Neural crest cell (in vitro differentiated cells): ENCODE measurements around the gene OR1F1. TPM values are rescaled to one million over a fixed set of nuclear protein-coding genes. Genes with fewer than 3 reads are reported as not detected.
A peak's percentile ranks its signal among the peaks of the same experiment; 100 is the strongest.

Source experiments
- DNase-seq: peaks from one replicate; pipeline ENCODE4 v3.0.0; 2021; ENCODE audit warnings: low read depth, mixed read lengths, low spot score
- H3K27ac Mint-ChIP-seq: one replicate; pipeline ENCODE4 v1.8.0; 2021; ENCODE audit warnings: mild to moderate bottlenecking, mixed read lengths; ENCODE audit not compliant: unreplicated experiment
- H3K27me3 Mint-ChIP-seq: 2 replicates; pipeline ENCODE4 v1.8.0; 2021; ENCODE audit warnings: low read depth, mild to moderate bottlenecking, mixed read lengths
- H3K36me3 Mint-ChIP-seq: 2 replicates; pipeline ENCODE4 v1.8.0; 2021; ENCODE audit warnings: low read depth, mild to moderate bottlenecking, mixed read lengths
- H3K4me1 Mint-ChIP-seq: 2 replicates; pipeline ENCODE4 v1.8.0; 2021; ENCODE audit warnings: mixed read lengths
- H3K4me3 Mint-ChIP-seq: one replicate; pipeline ENCODE4 v1.8.0; 2021; ENCODE audit warnings: mild to moderate bottlenecking, mixed read lengths
- H3K9me3 Mint-ChIP-seq: 2 replicates; pipeline ENCODE4 v1.8.0; 2021; ENCODE audit warnings: mixed read lengths
- total RNA-seq: library from RNA; stranded (reverse); gene quantifications from 2 replicates; pipeline ENCODE4 v1.2.1, GENCODE V29; 2021
- TF ChIP-seq, protein P1 (sequence below): fragments of 200-600 bp; sonication (generic); conservative IDR thresholded peaks from 2 replicates; pipeline ENCODE4 v1.5.0; 2021; ENCODE audit warnings: antibody characterized with exemption, mild to moderate bottlenecking

OR1F1 gene
- total RNA-seq, 1 donor from 2014 or later: 0.35 TPM

GRCh38 chr16:3234543-3234856 lies 46.5 kb downstream of the OR1F1 start:
- no peak for DNase-seq
- TF ChIP-seq, protein P1, sequence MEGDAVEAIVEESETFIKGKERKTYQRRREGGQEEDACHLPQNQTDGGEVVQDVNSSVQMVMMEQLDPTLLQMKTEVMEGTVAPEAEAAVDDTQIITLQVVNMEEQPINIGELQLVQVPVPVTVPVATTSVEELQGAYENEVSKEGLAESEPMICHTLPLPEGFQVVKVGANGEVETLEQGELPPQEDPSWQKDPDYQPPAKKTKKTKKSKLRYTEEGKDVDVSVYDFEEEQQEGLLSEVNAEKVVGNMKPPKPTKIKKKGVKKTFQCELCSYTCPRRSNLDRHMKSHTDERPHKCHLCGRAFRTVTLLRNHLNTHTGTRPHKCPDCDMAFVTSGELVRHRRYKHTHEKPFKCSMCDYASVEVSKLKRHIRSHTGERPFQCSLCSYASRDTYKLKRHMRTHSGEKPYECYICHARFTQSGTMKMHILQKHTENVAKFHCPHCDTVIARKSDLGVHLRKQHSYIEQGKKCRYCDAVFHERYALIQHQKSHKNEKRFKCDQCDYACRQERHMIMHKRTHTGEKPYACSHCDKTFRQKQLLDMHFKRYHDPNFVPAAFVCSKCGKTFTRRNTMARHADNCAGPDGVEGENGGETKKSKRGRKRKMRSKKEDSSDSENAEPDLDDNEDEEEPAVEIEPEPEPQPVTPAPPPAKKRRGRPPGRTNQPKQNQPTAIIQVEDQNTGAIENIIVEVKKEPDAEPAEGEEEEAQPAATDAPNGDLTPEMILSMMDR: no peak
- Mint-ChIP-seq H3K36me3 (peaks cover 34% of the 10 kb centered on the region), H3K4me3 (peak overlapping the region; percentile 95), H3K4me1 (peaks cover 20% of the 10 kb centered on the region), H3K9me3 (peaks cover 17% of the 10 kb centered on the region), H3K27me3 (peaks cover 6% of the 10 kb centered on the region), H3K27ac (no peak overlapping the region)

GRCh38 chr16:3234857-3235561 lies 47.0 kb downstream of the OR1F1 start, which contains the start of gene ZNF200:
Gene ZNF200 (minus strand): TSS chr16:3235158. CDS start chr16:3233755, 1,403 bp downstream.
- H3K4me1 Mint-ChIP-seq: peaks cover 20% of the 10 kb centered on the region
- peak within 1 kb of the TSS; percentile 96 for H3K27ac Mint-ChIP-seq
- peak; percentile 88 for DNase-seq

GRCh38 chr16:3235856-3236669 lies 48.1 kb downstream of the OR1F1 start:
- H3K4me1 Mint-ChIP-seq: peaks cover 20% of the 10 kb centered on the region
- H3K9me3 Mint-ChIP-seq: peaks cover 10% of the 10 kb centered on the region
- peaks cover 22% of the 10 kb centered on the region for H3K36me3 Mint-ChIP-seq
- TF ChIP-seq, protein P1: no peak
- H3K4me3 Mint-ChIP-seq: peak overlapping the region; percentile 79
- no peak for DNase-seq
- H3K27ac Mint-ChIP-seq: no peak overlapping the region
- H3K27me3 Mint-ChIP-seq: peaks cover 18% of the 10 kb centered on the region

More at GRCh38 chr16:3234857-3235561, 47.0 kb downstream of the OR1F1 start, which contains the start of gene ZNF200:
- peaks cover 16% of the 10 kb centered on the region for H3K9me3 Mint-ChIP-seq
- peak within 1 kb of the TSS; percentile 95 for H3K4me3 Mint-ChIP-seq
- H3K36me3 Mint-ChIP-seq: peaks cover 33% of the 10 kb centered on the region
- peaks cover 10% of the 10 kb centered on the region for H3K27me3 Mint-ChIP-seq
- TF ChIP-seq, protein P1: no peak

DNA sequence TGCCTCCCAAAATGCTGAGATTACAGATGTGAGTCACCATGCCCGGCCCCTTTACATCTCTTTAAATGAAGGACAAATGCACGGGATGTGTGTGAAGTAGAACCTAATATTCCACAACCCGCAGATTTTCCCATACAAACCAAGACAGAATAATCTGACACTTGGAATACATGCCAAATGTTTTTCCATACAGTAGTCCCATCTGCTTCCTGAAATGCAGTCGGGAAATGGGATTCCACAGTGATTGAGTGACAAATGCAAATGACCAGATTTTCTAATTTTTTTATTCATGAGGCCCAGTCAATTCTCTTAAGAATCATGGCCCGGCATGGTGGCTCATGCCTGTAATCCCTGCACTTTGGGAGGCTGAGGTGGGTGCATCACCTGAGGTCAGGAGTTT lies 53.8 kb downstream of the OR1F1 start:
- H3K4me3 Mint-ChIP-seq: no peak overlapping the region
- peaks cover 65% of the 10 kb centered on the region for H3K27me3 Mint-ChIP-seq
- peaks cover 2% of the 10 kb centered on the region for H3K9me3 Mint-ChIP-seq
- no peak for DNase-seq
- H3K27ac Mint-ChIP-seq: no peak overlapping the region
- TF ChIP-seq, protein P1: no peak
- no peaks in the 10 kb centered on the region for H3K36me3 Mint-ChIP-seq
- no peaks in the 10 kb centered on the region for H3K4me1 Mint-ChIP-seq

- no peak for DNase-seq
- H3K36me3 Mint-ChIP-seq: no peaks in the 10 kb centered on the region
- no peak overlapping the region for H3K27ac Mint-ChIP-seq
- no peak overlapping the region for H3K4me3 Mint-ChIP-seq
- H3K9me3 Mint-ChIP-seq: no peaks in the 10 kb centered on the region
- TF ChIP-seq, protein P1: no peak
- no peaks in the 10 kb centered on the region for H3K4me1 Mint-ChIP-seq
- H3K27me3 Mint-ChIP-seq: peaks cover 66% of the 10 kb centered on the region
Measured at GRCh38 chr16:3242709-3243108, 54.7 kb downstream of the OR1F1 start.
